Stimulated activated naive CD4-positive, alpha-beta T cell treated with Interleukin-2 at 50 U/mL for 16 hours (primary cell): ENCODE results near the gene PRPF31.
A peak's percentile ranks its signal among the peaks of the same experiment; 100 is the strongest.
"Not testable (repeated sequence)": the region's sequence is repeated elsewhere in the genome, so short reads cannot be mapped to it uniquely, and the experiment has no call there.

ENCODE experiments used
- DNase-seq: peaks from one replicate; lab custom pipeline; 2025; lab: John Stamatoyannopoulos, UW

Gene PRPF31

DNA sequence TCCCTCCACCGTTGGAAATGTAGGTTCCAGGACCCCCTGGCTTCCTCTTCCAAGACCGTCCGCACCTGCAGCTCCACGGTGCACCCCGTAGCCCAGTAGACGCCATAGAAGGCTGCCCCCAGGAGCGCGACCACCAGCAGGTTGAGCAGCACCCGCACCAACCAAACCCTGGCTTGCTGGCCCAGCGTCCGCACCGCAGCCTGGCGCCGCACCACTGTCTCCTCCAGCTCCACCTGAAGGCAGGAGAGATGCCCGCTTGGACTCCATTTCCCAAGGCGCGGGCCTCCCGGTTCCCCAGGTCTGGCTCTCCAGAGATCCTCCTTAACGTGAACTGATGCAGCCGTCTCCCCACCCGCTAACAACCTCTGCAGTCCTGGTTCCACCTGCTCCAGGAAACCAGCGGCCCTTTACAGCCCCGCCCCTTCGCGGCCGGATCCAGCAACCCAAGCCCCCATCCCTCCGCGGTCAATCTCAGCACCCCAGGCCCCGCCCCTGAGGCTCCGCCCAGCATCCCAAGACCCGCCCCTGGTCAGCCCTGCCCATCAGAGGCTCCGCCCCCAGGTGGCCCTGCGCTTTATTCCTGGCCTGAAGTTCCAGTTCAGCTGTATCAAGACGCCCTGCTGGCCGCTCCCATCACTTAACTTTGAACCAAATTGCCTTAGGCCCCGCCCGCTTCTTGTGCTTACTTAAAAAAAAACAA is 49.0 kb downstream of the PRPF31 start:
- DNase-seq = peak; percentile 61

DNA sequence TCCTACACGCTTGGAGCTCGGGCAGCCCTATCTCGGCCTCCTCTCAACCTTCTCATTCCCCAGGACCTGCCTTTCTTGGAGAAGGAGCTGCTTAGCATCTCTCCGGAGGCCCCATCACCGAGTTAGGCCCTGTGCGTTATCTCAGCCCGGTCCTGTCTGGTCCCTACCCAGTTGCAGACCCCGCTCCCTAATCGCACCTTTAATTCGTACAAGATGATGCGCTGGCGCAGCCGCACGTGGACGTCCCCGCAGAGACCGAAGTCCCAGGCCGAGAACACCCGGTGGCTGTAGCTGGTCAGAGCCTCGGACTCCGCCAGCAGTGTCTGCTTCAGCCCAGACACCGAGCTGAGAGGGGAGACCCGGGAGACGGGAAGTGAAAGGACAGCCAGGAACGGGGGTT is 49.7 kb downstream of the PRPF31 start:
- no peak for DNase-seq

DNA sequence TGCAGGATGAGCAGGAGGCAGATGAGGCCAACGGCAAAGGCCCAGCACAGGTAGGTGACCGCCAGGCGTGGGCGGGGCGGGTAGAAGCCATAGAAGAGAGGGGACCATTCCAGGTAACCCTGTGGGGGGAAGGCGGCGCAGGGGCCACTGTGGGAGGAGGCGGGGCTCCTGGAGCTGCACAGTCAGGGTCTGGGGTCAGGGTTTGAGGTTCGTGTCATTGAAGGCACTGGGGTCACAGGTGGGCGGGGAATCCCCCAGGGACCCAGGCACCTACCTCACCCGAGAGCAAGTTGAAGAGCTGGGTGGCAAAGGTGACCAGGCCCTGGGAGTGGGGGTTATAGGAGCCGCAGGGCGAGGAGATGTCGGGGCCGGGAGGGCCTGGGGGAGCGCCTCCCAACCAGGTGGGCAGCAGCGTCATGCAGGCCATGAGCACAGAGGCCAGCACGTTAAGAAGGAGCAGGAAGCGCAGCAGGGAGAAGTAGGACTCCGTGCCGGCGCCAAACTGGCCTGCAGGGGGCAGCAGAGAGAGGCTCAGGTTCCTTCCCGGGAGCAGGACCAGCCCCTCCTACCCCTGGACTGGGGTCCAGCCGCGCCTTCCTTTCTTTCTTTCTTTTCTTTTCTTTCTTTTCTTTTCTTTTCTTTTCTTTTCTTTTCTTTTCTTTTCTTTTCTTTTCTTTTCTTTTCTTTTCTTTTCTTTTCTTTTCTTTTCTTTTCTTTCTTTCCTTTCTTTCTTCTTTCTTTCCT is 52.8 kb downstream of the PRPF31 start:
- peak; percentile 84 for DNase-seq

DNA sequence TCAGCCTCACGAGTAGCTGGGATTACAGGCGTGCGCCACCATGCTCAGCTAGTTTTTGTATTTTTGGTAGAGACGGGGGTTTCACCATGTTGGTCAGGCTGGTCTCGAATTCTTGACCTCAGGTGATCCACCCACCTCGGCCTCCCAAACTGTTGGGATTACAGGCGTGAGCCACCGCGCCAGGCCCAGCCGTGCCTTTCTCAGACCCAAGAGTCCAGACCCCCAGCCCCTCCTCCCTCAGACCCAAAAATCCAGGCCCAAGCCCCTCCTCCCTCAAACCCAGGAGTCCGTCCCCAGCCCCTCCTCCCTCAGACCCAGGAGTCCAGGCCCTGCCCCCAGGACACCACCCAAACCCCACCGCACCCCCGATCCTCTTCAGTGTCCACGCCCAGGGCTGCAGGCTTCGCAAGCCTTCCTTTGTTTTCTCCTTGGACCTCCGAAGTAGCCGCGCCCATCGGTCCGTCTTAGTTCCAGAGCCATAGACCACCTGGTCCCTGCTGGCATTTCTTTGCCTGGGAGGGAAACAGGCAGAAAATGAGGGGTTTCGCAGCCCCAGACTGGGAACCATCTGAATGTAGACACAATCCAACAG is 53.7 kb downstream of the PRPF31 start:
- DNase-seq = no peak

DNA sequence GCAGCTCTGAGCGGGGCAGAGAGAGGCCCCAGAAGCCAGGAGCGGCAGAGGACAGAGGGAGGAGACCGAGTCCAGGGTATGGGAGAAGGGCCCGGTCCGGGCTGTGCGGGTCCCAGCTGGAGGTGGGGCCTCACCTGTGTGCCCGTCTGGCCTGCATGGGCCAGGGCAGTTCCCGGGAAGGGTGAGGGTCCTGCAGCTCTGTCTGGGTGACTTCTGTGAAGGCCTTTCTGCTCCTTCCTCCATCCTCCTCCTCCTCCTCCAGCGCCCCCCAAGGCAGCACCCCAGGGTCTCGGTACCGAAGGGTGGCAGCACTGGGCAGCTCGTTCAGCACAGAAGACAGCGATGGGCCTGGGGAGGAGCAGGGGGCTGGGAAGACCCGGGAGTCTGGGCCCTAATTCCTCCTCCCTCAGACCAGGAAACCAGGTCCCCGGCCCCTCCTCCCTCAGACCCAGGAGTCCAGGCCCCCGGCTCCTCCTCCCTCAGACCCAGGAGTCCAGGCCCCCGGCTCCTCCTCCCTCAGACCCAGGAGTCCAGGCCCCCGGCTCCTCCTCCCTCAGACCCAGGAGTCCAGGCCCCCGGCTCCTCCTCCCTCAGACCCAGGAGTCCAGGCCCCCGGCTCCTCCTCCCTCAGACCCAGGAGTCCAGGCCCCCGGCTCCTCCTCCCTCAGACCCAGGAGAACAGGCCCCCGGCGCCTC is 56.3 kb downstream of the PRPF31 start:
- not testable (repeated sequence) for DNase-seq

DNA sequence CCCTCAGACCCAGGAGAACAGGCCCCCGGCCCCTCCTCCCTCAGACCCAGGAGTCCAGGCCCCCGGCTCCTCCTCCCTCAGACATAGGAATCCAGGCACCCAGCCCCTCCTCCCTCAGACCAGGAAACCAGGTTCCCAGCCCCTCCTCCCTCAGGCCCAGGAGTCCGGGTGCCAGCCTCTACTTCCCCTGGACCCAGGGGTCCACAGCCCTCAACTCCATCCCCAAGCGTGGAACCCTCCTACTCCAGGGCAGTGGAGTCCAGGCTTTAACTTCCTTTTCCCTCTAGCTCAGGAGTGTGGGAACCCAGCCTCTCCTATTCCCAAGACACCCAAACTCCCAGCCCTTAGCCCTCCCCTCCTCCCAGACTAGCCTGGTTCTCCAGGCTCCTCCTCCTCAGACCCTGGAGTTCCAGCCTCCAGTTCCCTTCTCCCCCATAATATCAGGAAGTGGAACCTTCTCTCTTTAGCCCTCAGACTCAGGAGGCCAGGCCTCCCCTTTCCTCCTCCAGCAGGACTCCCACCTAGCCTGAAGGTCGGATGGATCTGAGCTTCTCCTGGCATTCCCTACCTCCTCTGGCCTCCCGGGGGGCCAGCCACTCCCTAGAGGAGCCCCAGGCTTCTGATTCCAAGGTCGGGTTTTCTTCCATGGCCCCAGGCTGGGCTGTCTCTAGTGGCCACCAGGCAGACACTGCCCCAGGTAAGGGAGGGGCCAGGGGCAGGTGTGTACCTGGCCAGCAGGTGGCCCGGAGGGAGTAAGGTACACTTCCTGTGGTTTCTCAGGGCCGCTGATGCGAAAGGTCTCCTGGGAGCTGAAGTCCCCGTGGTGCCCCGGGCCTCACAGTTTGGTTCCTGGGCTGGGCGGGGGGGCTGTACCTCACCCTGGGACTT is 57.2 kb downstream of the PRPF31 start, which contains the start of gene TMC4:
Gene TMC4, minus strand, starts transcription at position 690 of the 888 bp plus-strand sequence. Its CDS starts 43 bp downstream, at position 647.
- no peak for DNase-seq

DNA sequence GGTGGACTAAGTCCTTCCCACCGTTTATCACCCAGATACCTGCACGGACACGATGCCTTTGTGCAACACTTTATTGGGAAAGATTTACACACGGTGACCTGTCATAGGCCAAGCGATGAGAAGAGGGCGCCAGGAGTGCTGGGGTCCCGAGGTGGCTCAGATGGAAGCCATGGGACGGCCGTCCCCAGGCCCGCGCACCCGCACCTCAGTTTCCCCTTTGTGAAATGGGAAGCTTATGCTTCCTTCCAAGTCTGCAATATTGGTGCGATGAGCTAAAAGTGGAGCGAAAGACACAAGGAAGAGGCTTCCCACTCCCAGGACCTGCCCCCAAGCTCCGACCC is 57.8 kb downstream of the PRPF31 start:
- DNase-seq = no peak

DNA sequence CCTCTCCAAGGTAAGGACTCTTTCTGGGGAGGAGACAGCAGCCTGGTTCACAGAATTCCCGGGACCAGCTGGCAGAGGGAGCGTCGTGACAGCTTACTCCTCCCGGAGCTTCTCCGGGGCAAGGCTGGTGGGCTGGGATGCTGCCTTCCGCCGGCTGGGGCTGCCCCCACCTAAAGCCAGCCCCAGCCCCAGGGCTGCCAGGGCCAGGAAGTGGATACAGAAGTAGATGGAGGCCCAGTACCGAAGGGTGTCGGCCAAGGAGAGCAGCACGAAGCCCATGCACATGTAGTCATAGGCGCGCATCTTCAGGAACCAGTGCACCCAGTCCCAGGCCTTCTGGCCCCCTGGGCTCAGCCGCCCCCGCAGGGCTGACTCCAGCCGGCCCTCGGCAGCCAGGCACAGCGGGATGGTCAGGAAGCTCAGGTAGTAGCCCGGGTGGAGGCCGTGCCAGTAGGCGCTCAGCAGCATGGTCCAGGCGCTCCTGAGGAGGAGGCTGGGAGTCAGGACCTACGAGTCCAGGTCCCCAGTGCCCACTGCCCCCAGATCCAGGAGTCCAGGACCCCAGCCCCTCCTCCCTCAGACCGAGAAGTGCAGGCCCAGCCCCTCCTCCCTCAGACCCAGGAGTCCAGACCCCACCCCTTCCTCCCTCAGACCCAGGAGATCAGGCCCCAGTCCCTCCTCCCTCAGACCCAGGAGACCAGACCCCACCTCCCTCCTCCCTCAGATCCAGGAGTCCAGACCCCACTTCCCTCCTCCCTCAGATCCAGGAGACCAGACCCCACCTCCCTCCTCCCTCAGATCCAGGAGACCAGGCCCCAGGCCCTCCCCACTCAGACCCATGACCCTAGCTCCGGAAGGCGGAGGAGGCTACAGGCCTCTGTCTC is 58.6 kb downstream of the PRPF31 start:
- DNase-seq = no peak

DNA sequence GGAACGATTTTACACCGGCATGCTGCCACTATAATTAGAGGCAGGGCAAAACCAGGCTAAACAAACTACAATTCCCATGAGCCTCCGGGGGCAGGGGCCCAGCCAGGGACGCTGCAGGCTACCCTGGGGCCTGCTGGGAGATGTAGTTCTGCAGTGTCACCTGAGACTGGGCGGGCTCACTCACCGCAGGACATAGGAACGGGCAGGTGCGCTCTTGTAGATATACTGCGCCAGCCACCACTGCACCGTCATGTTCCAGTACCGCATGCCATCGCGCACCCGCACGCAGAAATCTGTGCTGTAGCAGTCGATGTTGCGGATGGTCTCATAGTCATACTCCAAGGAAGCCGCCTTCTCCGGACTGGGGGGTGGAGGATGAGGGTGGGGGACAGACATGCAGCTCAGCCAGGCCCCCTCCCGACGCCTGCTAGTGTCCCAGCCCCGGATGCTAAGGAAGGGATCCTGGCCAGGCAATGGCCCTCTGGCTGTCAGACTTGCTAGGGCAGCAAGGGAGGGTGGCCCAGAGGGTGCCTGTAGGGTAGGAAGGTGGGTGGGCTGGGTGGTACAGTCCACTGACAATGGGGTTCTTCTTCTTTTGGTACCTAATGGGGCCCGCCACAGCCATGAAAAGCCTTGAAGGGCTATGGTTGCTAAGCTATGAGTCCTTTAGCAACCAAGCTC is 63.2 kb downstream of the PRPF31 start:
- no peak for DNase-seq

DNA sequence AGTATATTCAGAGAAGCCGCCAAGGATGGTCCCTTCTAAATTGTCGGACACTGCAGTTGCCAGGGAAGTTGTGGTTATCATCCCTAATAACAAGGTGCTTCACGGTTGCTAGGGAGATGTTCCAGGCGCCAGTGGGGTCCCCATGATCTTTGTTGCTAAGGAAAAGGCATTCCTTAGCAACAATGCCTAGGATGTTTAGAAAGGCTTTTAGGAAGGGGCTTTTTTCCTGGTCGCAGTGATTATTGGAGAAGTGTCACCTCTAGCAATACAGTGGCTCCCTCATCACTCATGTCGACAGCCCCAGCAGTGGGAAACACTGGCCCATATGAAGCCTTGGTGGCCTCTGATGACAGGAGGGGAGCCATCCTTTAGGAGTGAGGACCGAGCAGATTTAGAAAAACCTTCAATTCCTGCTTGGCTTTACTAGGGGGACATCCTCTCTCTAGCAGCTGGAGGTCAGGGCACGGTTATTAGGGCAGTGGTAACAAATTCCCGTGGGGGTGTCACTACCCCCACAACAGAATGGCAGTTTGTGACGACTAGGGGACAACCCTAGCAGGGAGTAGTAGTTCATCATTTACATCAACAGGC is 63.8 kb downstream of the PRPF31 start:
- DNase-seq = no peak

DNA sequence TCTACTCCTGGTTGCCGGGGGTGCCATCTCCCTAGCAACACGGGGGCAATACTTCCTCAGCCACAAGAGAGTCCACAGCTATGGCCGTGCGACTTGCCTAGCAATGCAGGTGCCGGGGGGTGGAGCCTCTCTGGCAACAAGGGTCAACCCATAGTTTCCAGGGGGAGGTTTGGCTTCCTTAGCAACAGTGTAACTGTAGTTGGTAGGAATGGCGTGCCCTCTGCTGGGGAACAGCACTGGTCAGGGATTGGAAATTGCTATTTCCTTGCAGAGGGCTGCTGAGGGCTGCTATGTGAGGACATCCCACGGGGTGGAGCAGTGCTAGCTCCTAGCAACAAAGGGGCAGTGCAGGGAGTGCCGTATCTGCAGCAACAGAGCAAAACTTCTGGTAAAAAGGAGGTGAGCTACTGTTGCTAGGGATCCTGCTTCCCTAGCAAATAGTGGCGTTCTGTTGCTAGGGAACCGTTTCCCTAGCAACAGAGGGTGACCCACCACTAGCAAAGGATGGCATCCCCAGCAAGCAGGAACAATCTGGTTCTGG is 64.4 kb downstream of the PRPF31 start:
- no peak for DNase-seq

DNA sequence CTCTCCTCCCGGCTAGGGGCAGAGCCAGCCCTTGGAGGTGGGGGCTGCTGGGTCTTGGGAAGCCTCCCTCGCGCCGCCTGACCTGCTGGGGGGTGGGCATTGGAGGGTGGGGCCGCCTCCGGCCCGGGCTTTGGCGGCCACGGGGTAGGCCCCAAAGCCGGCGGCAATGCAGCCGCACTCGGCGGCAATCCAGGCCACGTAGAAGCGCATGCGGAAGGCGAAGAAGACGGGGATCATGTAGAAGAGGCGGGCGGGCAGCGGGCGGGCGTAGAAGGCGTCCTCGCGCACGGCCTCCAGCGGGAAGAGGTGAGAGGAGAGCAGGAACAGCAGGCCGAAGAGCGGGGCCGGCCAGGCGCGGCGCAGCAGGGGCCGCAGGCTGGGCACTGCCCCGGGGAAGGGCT is 65.1 kb downstream of the PRPF31 start:
- no peak for DNase-seq
